PC-9 (cell line): ENCODE data around the gene GNAS. TPM values are rescaled to one million over a fixed set of nuclear protein-coding genes. Genes with fewer than 3 reads are reported as not detected.

Experiments used
- BruUV-seq: library from RNA; stranded (reverse); fragments of 400-500 nt; replicated peaks from 2 replicates; lab custom pipeline; 2021; lab: Mats Ljungman, UMichigan
- CTCF ChIA-PET: fragments of 300-600 bp; sonication (Branson Sonifier 250); formaldehyde crosslinking; loops from one replicate; lab custom pipeline; 2022; ENCODE audit warnings: antibody characterized with exemption; lab: Charles Lee
- POLR2A ChIA-PET: fragments of 300-600 bp; sonication (Branson Sonifier 250); formaldehyde crosslinking; loops from one replicate; lab custom pipeline; 2022; ENCODE audit warnings: antibody characterized with exemption; ENCODE audit not compliant: unreplicated experiment; lab: Charles Lee
- DNase-seq, 2 experiments: peaks; one replicate each; pipeline versions ENCODE4 v3.0.0 to v3.0.0-alpha.2; 2015 to 2022; ENCODE audit warnings: mixed read lengths in 1 of 2
- H2AFZ ChIP-seq: fragments of 200-600 bp; sonication (generic); 2 replicates; pipeline ENCODE4 v1.8.1; 2017; ENCODE audit warnings: antibody characterized with exemption
- H3F3A ChIP-seq: fragments of 200-600 bp; sonication (generic); 2 replicates; pipeline ENCODE4 v1.8.1; 2017; ENCODE audit warnings: antibody characterized with exemption, mild to moderate bottlenecking, low read depth; ENCODE audit not compliant: insufficient read depth
- H3K27ac ChIP-seq: fragments of 200-600 bp; sonication (generic); 2 replicates; pipeline ENCODE4 v1.6.1; 2016; ENCODE audit warnings: mixed run types
- H3K27me3 ChIP-seq: fragments of 200-600 bp; sonication (generic); 2 replicates; pipeline ENCODE4 v1.6.1; 2016; ENCODE audit warnings: low read depth, mixed run types; ENCODE audit not compliant: insufficient read depth
- H3K36me3 ChIP-seq: fragments of 200-600 bp; sonication (generic); 2 replicates; pipeline ENCODE4 v1.6.1; 2016; ENCODE audit warnings: low read depth, mixed run types
- H3K4me1 ChIP-seq: fragments of 200-600 bp; sonication (generic); replicated peaks from 2 replicates; pipeline ENCODE4 v1.6.1; 2016; ENCODE audit warnings: mixed run types; ENCODE audit not compliant: insufficient read depth
- H3K4me2 ChIP-seq: fragments of 200-600 bp; sonication (generic); 2 replicates; pipeline ENCODE4 v1.6.1; 2017; ENCODE audit warnings: mixed run types
- H3K4me3 ChIP-seq: fragments of 200-600 bp; sonication (generic); 2 replicates; pipeline ENCODE4 v1.6.1; 2016; ENCODE audit warnings: mixed run types
- H3K79me2 ChIP-seq: fragments of 200-600 bp; sonication (generic); 2 replicates; pipeline ENCODE4 v1.6.1; 2017; ENCODE audit warnings: low read depth, mixed run types
- H3K9me2 ChIP-seq: fragments of 200-600 bp; sonication (generic); 2 replicates; pipeline ENCODE4 v1.8.1; 2017; ENCODE audit warnings: mild to moderate bottlenecking; ENCODE audit not compliant: insufficient read depth
- H3K9me3 ChIP-seq: fragments of 200-600 bp; sonication (generic); 2 replicates; pipeline ENCODE4 v1.8.1; 2016; ENCODE audit warnings: low read depth; ENCODE audit not compliant: insufficient read depth
- H4K20me1 ChIP-seq: fragments of 200-600 bp; sonication (generic); 2 replicates; pipeline ENCODE4 v1.8.1; 2017; ENCODE audit not compliant: insufficient read depth
- EZH2 ChIP-seq: fragments of 200-600 bp; sonication (generic); IDR thresholded peaks from 2 replicates; pipeline ENCODE4 v1.8.0; 2017; ENCODE audit warnings: antibody characterized with exemption, low read depth
- intact Hi-C: fragments of 100-400 bp; cut with micrococcal nuclease; formaldehyde crosslinking; loops from one replicate; pipeline ENCODE4 v1.10.0; 2022; ENCODE audit not compliant: unreplicated experiment
- total RNA-seq: library from RNA; stranded (reverse); gene quantifications from 2 replicates; pipeline ENCODE4 v1.2.3, GENCODE V29; 2021
- TF ChIP-seq, protein P1 (sequence below): fragments of 200-600 bp; sonication (generic); conservative IDR thresholded peaks from 2 replicates; pipeline ENCODE4 v1.6.1; 2017; ENCODE audit warnings: mixed run types, antibody characterized with exemption, mild to moderate bottlenecking, moderate library complexity

GNAS gene
- total RNA-seq, 1 experiment from 2014 or later: 929 TPM

DNA sequence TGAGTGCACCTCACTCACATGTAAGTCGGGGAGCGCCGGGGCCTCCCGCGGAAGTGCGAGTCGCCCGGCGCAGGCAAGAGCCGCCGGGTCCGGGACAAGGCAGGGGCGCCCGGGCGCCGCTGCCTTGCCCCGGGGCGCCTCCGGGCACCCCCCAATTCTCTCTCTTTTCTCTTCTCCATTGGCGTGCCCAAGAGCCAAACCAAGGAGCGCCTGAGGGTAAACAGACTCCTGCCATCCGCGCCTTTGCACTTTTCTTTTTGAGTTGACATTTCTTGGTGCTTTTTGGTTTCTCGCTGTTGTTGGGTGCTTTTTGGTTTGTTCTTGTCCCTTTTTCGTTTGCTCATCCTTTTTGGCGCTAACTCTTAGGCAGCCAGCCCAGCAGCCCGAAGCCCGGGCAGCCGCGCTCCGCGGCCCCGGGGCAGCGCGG, 36.8 kb downstream of the GNAS start:
- H3F3A ChIP-seq: no peaks in the 10 kb centered on the region
- no peak overlapping the region for H3K27ac ChIP-seq
- peak overlapping the region; percentile 55 for H3K4me3 ChIP-seq
- 0 out of 2 replicates have a peak, but pooled peaks cover 9% of the 10 kb centered on the region for H3K36me3 ChIP-seq
- H3K4me1 ChIP-seq: peaks cover 25% of the 10 kb centered on the region
- peak overlapping the region; percentile 82 for H3K4me2 ChIP-seq
- ChIA-PET CTCF (no interaction called here), POLR2A (interaction anchor here (0.5 kb wide), 1 partner anchor 71 kb away, joined by 4 read pairs; no protein-coding TSS in a partner anchor)
- H3K9me2 ChIP-seq: no peaks in the 10 kb centered on the region
- H4K20me1 ChIP-seq: peaks cover 12% of the 10 kb centered on the region
- no peaks in the 10 kb centered on the region for H3K9me3 ChIP-seq
- H2AFZ ChIP-seq: no peak overlapping the region; the same call in 1 of the 2 replicates
- no peaks in the 10 kb centered on the region for H3K27me3 ChIP-seq
- DNase-seq: no peak
- intact Hi-C loops: loop anchor here (2.0 kb wide), 1 partner anchor 153 kb away; the partner anchor contains the start of gene PRELID3B
- TF ChIP-seq, protein P1, sequence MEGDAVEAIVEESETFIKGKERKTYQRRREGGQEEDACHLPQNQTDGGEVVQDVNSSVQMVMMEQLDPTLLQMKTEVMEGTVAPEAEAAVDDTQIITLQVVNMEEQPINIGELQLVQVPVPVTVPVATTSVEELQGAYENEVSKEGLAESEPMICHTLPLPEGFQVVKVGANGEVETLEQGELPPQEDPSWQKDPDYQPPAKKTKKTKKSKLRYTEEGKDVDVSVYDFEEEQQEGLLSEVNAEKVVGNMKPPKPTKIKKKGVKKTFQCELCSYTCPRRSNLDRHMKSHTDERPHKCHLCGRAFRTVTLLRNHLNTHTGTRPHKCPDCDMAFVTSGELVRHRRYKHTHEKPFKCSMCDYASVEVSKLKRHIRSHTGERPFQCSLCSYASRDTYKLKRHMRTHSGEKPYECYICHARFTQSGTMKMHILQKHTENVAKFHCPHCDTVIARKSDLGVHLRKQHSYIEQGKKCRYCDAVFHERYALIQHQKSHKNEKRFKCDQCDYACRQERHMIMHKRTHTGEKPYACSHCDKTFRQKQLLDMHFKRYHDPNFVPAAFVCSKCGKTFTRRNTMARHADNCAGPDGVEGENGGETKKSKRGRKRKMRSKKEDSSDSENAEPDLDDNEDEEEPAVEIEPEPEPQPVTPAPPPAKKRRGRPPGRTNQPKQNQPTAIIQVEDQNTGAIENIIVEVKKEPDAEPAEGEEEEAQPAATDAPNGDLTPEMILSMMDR: no peak
- TF ChIP-seq EZH2: no peak
- BruUV-seq: no TSS peak
- H3K79me2 ChIP-seq: peaks cover 37% of the 10 kb centered on the region

DNA sequence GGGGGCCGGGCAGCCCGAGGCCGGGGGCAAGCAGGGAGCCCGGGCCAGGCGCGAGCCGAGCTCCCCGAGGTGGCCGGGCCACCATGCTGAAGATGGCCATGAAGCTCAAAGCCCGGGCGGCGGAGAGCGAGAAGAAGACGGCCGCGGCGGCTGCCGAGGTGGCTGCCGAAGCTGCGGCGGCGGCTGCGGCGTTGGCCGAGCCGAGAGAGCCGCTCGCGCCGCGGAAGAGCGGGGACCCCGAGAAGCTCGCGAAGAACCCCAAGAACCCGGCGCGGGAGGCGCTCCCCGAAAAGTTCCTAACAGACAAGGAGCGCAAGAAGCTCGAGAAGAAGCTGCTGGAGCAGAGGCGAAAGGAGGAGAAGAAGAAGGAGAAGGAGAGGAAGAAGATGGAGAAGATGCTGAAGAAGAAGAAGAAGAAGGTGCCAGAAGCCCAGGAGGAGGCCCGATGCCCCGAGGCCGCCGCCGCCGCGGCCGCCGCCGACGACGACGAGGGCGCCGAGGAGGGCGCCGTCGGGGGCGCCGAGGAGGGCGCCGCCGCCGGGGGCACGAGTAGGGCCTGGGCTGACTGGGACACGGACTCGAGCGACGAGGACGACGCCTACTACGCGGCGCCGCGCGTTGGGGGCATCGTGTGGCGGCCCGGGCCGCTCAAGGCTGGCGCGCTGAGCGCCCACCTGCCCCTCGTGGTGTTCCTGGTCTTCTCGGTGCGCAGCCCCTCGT, 37.4 kb downstream of the GNAS start:
- H3K79me2 ChIP-seq: peaks cover 43% of the 10 kb centered on the region
- peak overlapping the region; percentile 82 for H3K4me2 ChIP-seq
- H3K27ac ChIP-seq: peak overlapping the region; percentile 45; the same call in 1 of the 2 replicates
- H3K4me3 ChIP-seq: peak overlapping the region; percentile 55; the same call in 1 of the 2 replicates
- ChIA-PET CTCF (no interaction called here), POLR2A (no interaction called here)
- H4K20me1 ChIP-seq: peaks cover 18% of the 10 kb centered on the region
- H3K4me1 ChIP-seq: peaks cover 31% of the 10 kb centered on the region
- 0 out of 2 replicates have a peak, but pooled peaks cover 15% of the 10 kb centered on the region for H3K36me3 ChIP-seq
- TSS peak; percentile 26 for BruUV-seq
- H2AFZ ChIP-seq: peak overlapping the region; percentile 78; the same call in 1 of the 2 replicates
- H3K27me3 ChIP-seq: no peaks in the 10 kb centered on the region
- H3F3A ChIP-seq: no peaks in the 10 kb centered on the region
- no peak for TF ChIP-seq EZH2
- TF ChIP-seq, protein P1: no peak
- intact Hi-C loops: loop anchor here (2.0 to 5.0 kb wide), 2 partner anchors 153 to 197 kb away; partner anchors contain the start of gene PRELID3B
- H3K9me2 ChIP-seq: no peaks in the 10 kb centered on the region
- no peaks in the 10 kb centered on the region for H3K9me3 ChIP-seq
- no peak for DNase-seq

DNA sequence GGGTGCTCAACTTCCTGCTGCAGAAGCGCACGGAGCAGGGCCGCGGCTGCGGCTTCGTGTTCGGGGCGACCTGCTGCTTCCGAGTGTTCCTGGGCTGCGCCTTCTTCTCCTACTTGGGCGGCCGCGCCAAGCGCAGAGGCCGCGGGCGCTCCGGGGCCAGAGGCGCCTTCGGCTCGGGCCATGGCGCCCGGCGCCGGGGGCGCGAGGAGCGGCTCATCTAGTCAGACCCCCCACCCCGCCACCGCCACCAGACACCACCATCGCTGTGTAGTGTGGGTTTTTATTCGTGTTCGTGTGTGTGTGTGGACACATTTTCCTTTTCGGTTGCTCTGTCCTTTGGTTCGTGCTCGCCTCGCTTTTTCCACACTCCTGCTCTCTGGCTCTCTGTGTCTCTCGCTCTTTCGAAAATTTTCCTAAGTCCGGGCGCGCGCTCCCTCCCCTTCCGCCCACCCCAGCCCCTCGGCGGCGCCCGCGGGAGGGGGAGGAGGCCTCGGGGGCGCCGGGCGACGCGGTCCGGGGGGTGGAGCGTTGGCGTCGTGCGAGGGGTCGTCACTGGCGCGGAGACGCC, 38.1 kb downstream of the GNAS start:
- Histone ChIP-seq H4K20me1 (peaks cover 25% of the 10 kb centered on the region), H3K4me2 (peak overlapping the region; percentile 82), H3K4me1 (peaks cover 34% of the 10 kb centered on the region), H3K36me3 (0 out of 2 replicates have a peak, but pooled peaks cover 15% of the 10 kb centered on the region), H3K4me3 (peak overlapping the region; percentile 55; the same call in 1 of the 2 replicates), H3K9me3 (no peaks in the 10 kb centered on the region), H3K79me2 (peaks cover 50% of the 10 kb centered on the region), H2AFZ (peak overlapping the region; percentile 78; the same call in 1 of the 2 replicates), H3F3A (no peaks in the 10 kb centered on the region), H3K9me2 (no peaks in the 10 kb centered on the region), H3K27ac (peak overlapping the region; percentile 45), H3K27me3 (no peaks in the 10 kb centered on the region)
- ChIA-PET CTCF (no interaction called here), POLR2A (interaction anchor here (0.5 to 0.6 kb wide), 2 partner anchors 142 to 530 kb away, joined by 3 to 7 read pairs; no protein-coding TSS in a partner anchor)
- no TSS peak for BruUV-seq
- DNase-seq: peak in 1 of 2 experiments; percentile 59
- TF ChIP-seq, protein P1: no peak
- TF ChIP-seq EZH2: no peak
- intact Hi-C loops: loop anchor here (1.0 to 5.0 kb wide), 2 partner anchors 91 to 197 kb away; partner anchors contain the start of gene NELFCD
